HG03066 (cell line): ENCODE results near the gene STX8.
"Not testable (repeated sequence)": the region's sequence is repeated elsewhere in the genome, so short reads cannot be mapped to it uniquely, and the experiment has no call there.

Experiments used
- ATAC-seq: cut with Tn5 transposase; IDR thresholded peaks from one replicate; pipeline ENCODE4 v1.9.1; 2021; ENCODE audit warnings: low read depth; ENCODE audit not compliant: unreplicated experiment

Gene STX8

DNA sequence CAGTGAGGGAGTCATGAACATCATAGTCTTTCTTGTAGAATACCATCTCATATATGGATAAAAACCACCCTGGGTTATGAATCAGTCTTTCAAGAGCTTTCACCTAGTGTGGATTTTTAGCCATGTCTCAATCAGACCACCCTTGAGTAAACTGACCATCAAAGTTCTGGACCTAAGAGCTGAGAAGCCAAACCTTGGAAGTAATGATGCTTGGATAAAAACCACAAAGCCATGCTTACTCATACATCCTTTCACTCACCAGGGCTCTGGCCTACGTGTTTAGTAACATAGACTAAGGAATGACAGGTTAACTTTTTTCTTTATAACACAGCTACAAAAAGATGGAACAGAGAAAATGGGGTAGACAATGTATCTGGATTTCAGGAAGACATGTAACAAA is 167.2 kb downstream of the STX8 start:
- no peak for ATAC-seq

DNA sequence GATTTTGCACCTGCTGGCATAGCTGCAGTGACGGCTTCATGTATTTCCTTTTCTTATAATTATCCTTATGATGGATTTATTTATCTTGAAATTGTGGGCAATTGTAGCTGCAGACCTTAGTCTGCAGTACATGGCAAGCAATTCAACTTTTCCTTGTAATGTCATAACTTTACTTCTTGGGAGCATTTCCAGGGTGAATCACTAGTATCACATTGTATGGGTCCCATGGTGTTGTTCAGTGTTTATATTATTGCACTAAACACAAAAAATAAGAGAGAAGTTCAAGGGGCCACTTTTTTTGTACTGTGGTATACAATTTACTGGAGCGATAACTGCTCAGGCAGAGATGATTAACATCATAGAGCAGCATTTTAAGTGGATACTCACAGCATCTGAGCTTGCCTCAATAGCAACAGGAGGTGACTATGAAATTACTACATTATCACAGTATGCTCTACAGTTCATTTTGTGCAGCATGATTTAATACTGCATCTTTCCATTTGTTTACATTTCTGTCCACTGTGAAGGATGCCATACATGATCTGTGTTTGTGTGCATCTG is 169.5 kb downstream of the STX8 start:
- ATAC-seq = no peak

DNA sequence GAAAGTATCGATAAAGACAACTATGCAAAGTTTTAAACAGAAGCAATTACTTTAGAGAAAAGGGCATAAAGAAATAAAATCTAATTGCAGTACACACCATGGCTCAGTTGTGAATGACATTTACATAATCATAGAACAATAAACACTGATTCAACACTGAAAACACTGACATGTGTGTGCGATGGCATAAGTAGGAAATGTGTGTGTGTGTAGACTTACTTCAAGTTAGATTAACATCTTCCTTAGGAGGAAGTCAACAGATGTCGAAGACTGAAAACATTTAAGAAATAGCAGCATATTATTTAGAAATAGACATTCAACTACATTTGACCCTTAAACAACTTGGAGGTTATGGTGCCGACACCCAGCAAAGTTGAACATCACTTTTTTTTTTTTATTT is 172.4 kb downstream of the STX8 start:
- no peak for ATAC-seq

DNA sequence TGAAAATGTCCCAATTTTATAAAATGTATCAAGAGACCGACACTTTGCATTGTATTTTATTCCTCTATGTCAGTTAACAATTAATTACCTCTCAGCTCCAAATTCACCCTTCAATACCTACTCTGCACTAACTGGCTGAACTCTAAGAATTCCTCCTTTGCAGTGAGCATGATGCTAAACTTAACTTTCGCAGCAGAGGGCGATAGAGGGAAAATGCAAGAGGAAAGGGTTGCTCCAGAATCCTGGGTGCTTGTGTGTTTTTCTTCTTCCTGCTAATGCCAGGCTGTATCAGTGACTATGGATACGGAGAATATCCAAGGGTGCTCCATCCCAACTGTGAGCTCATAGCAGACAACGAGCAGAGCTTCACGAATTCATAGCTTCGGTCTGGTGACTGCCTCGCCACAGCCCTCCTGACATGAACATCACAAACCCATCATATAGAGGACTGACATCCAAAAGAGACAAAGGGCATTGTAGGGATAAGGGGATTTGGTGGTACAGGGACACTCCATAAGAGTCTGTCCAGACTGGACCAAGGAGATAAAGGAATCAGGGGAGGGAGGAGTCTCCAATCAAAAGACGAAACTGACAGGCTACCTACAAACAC is 172.9 kb downstream of the STX8 start:
- no peak for ATAC-seq

DNA sequence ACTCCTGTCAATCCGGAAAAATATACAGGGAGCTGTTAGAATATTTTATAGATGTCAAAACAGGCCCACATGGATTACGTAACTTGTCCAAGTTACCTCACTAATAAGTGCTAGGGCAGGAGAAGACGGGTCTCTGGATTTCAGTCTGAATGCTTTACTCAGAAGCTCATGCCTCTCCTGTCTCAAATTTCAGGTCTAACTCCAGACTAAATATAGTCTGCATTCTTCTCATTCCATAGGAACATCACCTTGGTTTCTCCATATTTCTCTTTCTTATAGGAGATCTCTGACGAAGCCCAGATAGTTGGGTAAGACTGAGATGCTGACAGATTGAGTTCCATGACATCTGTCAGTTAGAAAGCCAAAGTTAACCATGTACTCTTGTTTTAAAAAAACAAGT is 174.2 kb downstream of the STX8 start:
- no peak for ATAC-seq

DNA sequence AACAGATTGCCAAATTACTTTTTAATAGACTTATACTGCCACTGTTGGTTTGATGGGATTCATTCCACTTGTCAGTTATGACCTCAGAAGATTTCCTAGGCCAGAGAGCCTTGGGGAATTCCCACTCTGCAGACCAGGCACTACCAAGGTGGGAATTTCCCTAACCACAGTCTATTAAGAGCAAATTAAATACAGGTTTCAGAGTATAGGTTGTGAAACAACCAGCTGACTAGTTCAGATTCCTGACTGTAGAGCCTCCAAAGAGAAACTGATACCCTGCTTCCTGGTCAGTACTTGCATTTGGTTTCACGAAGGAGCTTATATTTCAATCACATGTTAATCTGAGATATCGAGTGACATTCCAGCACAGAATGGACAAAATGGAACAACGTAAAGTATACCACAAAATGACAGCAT is 186.5 kb downstream of the STX8 start:
- no peak for ATAC-seq

DNA sequence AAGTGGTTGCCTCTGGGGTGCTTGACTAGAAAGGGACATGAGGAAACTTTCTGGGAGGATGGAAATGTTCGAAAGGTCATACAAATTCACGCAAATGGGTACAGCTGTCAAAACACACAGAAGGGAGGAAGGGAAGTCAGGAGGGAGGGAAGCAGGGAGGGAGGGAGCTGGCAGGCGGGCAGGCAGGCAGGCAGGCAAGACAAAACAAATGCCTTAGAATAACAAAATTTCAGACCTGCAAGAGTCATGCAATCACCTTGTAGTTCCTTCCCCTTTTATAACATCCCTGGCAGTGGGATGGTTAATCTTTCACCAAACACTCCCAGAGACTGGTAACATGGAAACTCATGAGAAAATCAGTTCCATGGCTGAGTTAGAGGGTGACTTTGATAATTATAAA is 189.2 kb downstream of the STX8 start:
- no peak for ATAC-seq

DNA sequence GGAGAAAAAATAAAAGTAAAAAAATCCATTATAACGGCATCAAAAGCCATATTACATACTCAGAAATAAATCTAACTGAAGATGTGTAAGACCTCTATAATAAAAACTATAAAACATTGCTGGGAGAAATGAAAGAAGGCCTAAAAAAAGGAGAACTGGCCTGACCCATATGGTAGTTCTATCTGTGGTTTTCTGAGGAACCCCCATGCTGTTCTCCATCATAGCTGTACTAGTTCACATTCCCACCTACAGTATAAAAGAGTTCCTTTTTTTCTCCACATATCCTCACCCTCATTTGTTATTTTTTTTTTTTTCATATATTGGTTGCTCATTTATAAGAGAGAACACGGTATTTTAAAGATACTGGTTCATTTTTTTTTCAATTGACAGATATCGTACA is 191.8 kb downstream of the STX8 start:
- no peak for ATAC-seq

DNA sequence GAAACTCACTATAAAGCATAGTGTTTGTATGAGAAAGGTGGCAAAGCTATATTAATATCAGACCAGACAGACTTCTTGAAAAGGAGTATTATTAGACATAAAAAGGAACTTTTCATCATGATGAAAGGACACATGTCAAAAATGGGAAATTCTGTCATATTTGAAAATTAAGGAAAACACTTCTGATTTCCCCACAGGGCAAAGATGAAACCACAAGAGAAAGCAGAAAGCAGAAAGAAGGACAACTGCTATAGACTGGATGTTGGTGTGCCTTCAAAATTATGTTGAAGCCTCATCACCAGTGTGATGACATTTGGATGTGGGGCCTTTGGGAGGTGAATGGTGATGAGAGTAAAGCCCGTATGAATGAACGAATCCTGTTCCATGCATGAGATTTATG is 193.0 kb downstream of the STX8 start:
- no peak for ATAC-seq

DNA sequence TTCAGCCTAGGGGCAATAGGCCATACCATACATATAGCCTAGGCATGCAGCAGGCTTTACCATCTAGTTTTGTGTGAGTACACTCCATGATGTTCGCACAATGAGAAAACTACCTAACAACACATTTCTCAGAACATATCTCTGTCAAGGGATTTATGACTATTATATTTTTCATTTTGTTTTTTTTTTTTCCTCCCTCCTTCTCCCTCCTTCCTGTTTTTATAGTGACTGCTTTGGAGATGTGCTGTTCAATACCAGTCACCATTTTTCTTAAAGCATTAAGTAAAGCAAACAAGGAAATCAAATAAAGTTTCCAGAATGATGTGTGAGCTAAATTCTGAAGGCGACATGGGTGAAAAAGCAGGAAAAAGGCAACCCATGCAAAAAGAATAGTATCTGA is 194.6 kb downstream of the STX8 start:
- ATAC-seq = no peak

DNA sequence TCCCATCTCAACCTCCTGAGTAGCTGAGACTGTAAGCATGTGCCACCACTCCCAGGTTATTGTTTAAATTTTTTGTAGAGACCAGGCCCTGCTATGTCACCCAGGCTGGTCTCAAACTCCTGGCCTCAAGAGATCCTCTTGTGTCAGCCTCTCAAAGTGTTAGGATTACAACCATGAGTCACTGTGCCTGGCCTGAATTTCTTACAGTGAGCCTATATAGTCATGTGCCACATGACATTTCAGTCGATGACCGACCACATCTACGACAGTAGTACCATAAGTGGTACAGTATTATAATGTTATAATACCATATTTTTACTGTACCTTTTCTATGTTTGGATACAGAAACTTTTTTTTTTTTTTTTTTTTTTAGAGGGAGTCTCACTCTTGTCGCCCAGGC is 195.3 kb downstream of the STX8 start:
- no peak for ATAC-seq

DNA sequence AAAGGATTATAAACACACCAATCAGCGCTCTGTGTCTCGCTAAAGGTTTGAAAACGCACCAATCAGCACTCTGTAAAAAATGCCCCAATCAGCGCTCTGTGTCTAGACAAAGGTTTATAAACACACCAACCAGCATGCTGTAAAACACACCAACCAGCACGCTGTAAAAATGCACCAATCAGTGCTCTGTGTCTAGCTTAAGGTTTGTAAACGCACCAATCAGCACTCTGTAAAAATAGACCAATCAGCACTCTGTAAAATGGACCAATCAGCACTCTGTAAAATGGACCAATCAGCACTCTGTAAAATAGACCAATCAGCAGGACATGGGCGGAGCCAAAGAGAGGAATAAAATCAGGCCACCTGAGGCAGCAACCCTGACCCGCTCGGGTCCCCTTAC is 199.4 kb downstream of the STX8 start:
- not testable (repeated sequence) for ATAC-seq

DNA sequence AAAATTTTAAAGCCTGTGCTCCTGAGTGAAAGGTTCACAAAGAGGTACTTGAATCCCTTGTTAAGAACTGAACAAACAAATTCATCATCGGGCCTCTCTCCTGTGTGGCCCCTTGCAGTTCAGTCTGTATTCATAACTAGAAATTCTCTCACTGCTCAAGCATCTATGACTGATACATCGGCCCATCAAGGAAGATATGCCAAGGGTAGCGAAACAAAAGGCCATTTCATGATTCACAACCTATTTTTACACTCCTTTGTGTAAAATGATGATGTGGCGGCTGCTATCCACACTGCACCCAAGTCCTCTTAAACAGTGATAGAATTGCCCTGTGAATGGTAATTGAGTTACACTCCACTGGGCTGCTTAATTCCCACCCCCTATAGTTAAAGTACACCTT is 204.6 kb downstream of the STX8 start:
- ATAC-seq = no peak

DNA sequence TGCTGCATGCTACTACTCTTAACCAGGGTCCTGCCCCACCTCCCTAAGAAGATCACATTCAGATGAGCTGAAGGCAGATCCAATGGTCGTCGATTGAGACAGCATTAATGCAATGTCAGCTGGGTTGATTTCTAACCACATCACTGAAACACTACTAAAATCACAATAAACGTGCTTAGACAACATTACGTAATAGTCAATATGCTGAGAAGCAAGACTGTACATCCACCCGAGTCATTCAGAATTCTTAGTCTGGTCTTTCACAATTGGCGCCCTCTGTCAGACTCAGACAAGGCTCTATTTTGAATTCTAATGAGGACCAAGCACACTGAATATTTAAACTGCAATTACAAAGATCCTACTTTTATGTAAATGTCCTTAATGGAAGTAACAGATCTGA is 205.2 kb downstream of the STX8 start:
- ATAC-seq = no peak

DNA sequence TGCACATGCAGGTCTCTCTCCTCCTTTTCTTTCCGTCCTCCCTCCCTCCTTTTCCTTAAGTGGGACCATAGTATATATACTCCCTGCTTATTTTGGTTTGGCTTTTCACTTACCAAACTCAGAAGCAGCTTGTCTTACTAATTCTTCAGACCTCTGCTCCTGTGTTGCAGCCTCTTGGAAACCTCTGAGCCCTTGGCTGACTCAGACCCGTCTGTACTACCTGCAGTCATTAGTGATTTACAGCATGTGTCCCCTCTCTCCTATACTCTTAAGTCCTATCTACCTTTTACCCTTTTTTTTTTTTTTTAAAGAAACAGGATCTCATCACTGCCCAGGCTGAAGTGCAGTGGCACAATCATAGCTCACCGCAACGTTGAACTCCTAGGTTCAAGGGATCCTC is 207.0 kb downstream of the STX8 start:
- ATAC-seq = no peak

DNA sequence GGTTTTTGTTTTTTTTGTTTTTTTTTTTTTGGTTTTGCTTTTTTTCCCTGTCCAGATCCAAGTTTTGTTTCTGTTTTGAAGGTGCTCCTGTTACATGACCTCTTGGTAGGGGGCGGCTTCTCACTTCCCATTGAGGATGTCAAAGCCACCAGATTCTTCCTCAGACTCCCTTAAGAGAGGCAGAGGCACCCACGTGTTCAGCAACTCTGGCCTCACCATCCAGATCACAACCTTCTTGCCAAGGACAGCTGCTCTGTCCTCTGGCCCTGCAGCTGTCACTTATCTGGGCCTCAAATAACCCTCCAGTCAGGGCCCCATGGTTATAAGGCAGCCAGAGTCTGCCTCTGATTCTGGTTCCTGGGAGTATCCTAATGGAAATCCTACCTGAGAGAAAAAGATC is 208.5 kb downstream of the STX8 start:
- ATAC-seq = no peak

DNA sequence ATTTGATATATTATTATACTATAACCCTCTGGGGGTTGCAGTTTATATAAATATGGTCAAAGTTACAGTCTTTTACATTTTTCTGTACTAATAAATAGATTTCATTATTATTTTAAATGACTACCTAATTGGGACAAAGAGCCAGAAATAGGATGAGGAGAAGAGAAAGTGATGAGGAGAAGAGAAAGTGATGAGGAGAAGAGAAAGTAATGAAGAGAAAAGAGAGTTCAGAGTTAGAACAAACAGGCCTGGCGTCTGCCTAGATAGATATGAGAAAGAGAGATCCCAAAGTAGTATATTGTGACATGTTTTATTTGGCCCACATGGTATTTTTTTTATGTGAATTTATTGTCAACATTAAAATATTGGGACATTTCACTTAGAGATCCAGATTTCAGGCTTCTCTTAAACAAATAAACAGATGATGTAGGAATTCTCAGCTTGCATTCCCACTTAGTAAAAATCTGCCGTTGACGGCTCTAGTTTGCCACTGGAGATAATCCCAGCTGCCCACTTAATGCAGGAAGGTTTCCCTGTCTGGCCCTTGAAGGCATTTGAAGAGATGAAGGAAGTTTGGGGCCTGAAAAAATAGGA is 210.7 kb downstream of the STX8 start:
- ATAC-seq = no peak

DNA sequence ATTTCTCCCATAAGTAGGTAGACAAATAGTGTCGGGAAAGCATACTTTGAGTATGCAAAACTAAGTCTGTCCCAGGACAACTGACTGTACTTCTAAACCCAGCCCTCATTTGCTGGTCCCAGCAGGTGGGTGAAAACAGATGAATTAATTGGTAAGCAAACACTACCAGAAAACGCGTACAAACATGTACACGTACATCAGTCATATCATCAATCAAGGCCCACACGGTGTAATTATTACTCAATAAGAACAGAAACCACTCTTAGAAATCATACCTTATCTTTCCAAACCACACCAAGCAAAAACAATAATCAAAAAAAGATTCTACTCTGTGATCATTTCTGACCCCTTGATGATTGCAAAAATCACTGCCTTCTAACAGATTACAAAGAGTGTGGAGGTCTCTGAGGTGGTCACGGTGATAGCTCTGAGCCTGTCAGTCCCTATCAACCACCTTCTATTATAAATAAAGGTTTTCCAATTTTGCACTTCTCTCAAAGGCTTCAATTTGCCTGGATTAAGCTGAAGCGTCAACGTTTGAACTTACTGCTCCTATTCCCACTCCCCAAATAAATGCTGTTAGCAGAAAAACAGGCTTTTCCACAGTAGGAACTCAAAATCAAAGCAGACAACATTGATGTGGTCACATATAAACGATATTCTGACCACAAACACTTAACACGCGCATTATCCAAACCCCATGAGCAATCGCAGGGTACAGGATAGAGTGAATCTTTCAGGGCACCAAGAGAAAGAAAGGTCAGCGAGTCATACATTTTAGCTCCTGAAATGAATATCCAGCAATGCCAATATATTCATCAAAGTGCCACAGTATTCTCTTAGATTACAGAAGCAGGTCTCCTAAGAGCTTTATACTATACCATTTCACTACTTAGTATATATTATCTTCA is 211.9 kb downstream of the STX8 start:
- ATAC-seq = no peak

DNA sequence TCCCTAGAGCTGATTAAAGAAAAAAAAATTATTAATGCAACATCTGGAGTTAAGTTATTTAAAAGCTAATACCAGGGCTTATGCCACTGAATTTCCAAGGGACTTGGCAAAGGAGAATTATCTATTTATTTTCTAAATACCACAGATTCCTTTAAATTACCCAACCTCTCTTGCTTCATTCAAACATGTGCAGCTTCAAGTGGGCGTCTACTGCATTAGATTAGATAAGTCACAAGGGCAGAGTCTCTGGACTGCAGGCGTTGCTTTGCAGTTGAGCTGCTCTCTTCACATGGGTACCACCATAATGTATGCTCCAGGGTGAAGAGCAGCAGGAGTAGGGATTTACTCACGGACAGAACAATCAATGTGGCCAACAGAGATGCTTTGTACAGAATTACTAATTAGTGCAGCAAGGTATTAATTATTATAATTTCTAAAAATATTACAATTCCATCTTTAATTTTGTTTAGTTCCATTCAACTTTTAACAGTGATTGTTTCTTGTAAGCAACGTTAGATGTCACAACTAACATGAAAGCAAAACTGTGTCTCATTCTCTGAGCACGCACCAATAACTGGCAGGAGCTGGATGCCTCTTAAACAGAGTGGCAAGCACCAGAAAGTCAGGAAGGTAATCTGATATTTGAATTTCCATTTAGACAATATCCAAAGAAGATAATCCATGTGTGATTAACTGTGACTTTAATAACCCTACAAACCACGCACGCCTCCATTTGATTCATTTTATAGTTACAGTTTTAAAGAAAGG is 214.2 kb downstream of the STX8 start:
- ATAC-seq = no peak

DNA sequence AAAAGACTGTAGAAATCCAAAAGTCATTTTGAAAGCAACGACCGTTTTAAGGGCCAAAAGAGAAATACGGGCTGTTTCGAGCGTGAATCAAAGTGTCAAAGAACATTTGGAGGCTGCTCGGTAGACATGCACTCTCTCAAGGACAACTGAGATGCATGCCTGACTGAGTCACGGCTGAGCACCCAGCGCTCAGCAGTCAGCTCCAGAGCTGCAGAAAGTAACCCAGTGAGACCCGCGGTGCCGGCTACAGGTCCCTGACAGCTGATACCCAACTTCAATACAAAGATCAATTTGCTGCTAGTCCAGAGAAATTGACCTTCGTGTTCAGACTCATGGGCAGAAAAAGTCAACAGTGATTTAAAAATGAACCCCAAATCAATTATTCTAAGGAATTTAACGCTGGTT is 214.9 kb downstream of the STX8 start:
- no peak for ATAC-seq

DNA sequence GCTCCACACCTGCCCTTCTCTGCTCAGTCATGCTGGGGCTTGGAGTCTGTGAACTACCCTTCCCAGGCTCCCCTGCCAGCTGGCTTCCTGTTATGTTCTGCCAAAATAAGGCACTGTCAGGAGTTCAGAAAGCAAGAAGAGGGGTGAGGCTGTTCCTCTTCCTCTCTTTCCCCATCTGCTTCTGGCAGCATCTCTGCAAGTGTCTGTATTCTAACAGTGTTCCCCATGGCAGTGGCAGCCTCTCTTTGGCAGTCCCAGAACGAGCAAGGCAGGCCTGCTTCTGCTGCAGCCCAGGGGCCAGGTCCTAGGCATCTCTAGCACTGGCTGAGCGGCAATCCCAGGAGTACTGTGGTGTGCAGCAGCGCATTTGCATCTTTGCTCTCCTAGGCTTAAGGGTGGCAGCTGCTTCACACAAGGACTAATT is 219.1 kb downstream of the STX8 start:
- ATAC-seq = no peak
